Activated B cell treated with CpG ODN at 0.5 μM for 24 hours (primary cell): ENCODE measurements around the gene HSPB7. TPM values are rescaled to one million over a fixed set of nuclear protein-coding genes. Genes with fewer than 3 reads are reported as not detected.
"Not testable (repeated sequence)": the region's sequence is repeated elsewhere in the genome, so short reads cannot be mapped to it uniquely, and the experiment has no call there.

Source experiments
- ATAC-seq: fragments of 200-7000 bp; cut with Tn5 transposase; one replicate; pipeline ENCODE4 v1.10.0; 2021; ENCODE audit warnings: low read depth, mild to moderate bottlenecking, moderate library complexity
- CTCF ChIA-PET: fragments of 350-600 bp; sonication (Branson Sonifier 250); formaldehyde crosslinking; loops from one replicate; lab custom pipeline; 2021; ENCODE audit warnings: antibody characterized with exemption; lab: Charles Lee
- POLR2A ChIA-PET: fragments of 350-600 bp; sonication (Branson Sonifier 250); formaldehyde crosslinking; loops from one replicate; lab custom pipeline; 2021; ENCODE audit warnings: antibody characterized with exemption; lab: Charles Lee
- DNase-seq: peaks from one replicate; pipeline ENCODE4 v3.0.0; 2022
- H3K27ac Mint-ChIP-seq: one replicate; pipeline ENCODE4 v1.8.0; 2020; ENCODE audit warnings: mixed read lengths
- H3K27me3 Mint-ChIP-seq: one replicate; pipeline ENCODE4 v1.8.0; 2021; ENCODE audit warnings: mixed read lengths
- H3K36me3 Mint-ChIP-seq: one replicate; pipeline ENCODE4 v1.8.0; 2021; ENCODE audit warnings: low read depth, mixed read lengths
- H3K4me1 Mint-ChIP-seq: one replicate; pipeline ENCODE4 v1.8.0; 2021; ENCODE audit warnings: mixed read lengths
- H3K4me3 Mint-ChIP-seq: one replicate; pipeline ENCODE4 v1.8.0; 2020; ENCODE audit warnings: mild to moderate bottlenecking, mixed read lengths
- H3K9me3 Mint-ChIP-seq: one replicate; pipeline ENCODE4 v1.8.0; 2020; ENCODE audit warnings: mixed read lengths
- intact Hi-C: fragments of 100-400 bp; cut with micrococcal nuclease; formaldehyde crosslinking; loops from one replicate; pipeline ENCODE4 v1.15.1; 2024
- total RNA-seq: library from RNA; stranded (reverse); gene quantifications from 2 replicates; pipeline ENCODE4 v1.2.3, GENCODE V29; 2022
- TF ChIP-seq, protein P1 (sequence below): fragments of 200-600 bp; IDR thresholded peaks from one replicate; pipeline ENCODE4 v1.8.0; 2022; ENCODE audit warnings: antibody characterized with exemption, mild to moderate bottlenecking

Gene HSPB7
- total RNA-seq, 1 donor from 2014 or later, result not detected

DNA sequence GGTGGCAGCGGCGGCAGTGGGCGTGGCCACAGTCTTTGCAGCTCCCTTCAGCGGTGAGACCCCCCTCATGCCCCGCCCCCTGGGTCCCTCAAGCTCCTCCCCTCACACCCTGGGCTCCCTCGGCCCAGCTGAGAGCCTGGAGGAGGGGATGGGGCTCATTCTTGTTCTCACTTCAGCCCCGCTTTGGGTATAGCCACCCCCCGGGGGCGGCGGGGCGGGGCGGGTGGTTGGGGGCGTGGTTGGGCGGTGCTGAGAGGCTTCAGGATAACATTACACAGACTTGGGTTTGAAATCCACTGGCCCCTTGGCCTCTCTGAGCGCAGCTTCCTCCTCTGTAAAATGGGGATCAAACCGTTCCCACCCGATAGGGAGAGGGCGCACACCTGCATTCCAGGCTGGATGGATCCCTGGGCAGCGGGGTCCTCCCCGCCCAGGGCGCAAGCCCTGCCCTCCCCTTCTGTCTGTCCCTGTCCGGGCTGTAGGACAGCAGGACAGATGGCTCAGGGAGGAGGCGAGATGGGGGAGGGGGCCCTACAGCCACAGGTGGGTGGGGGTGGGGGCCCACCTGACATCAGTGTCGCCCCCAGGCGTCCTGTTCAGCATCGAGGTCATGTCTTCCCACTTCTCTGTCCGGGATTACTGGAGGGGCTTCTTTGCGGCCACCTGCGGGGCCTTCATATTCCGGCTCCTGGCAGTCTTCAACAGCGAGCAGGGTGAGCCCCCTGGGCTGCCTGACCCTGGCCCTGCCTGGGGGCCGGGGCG is 9.1 kb upstream of the HSPB7 start:
- Mint-ChIP-seq H3K4me3 (peak overlapping the region; percentile 41), H3K4me1 (peaks cover 6% of the 10 kb centered on the region), H3K27ac (no peak overlapping the region), H3K27me3 (peaks cover 20% of the 10 kb centered on the region), H3K9me3 (no peaks in the 10 kb centered on the region), H3K36me3 (no peaks in the 10 kb centered on the region)
- TF ChIP-seq, protein P1, sequence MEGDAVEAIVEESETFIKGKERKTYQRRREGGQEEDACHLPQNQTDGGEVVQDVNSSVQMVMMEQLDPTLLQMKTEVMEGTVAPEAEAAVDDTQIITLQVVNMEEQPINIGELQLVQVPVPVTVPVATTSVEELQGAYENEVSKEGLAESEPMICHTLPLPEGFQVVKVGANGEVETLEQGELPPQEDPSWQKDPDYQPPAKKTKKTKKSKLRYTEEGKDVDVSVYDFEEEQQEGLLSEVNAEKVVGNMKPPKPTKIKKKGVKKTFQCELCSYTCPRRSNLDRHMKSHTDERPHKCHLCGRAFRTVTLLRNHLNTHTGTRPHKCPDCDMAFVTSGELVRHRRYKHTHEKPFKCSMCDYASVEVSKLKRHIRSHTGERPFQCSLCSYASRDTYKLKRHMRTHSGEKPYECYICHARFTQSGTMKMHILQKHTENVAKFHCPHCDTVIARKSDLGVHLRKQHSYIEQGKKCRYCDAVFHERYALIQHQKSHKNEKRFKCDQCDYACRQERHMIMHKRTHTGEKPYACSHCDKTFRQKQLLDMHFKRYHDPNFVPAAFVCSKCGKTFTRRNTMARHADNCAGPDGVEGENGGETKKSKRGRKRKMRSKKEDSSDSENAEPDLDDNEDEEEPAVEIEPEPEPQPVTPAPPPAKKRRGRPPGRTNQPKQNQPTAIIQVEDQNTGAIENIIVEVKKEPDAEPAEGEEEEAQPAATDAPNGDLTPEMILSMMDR, result no peak
- intact Hi-C loops, result no loop called here
- DNase-seq (peak; percentile 38), ATAC-seq (peak; percentile 78)
- ChIA-PET CTCF (no interaction called here), POLR2A (no interaction called here)

DNA sequence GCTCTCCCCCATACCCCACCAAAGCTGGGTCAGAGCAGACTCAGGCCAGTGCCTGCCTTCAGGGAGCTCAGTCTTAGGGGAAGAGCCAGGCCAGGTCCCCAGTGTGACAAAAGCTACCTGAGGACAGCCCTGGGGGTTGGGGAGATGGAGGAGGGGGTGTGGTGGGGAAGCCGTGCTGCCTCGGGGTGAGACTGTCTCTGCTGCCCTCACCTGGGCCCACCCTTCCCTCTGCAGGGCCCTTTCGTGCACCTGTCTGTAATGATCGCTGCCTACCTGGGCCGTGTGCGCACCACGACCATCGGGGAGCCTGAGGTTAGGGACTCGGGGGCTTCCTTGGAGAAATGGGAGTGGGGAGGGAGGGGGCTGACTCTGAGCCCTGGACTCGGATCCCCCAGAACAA is 8.5 kb upstream of the HSPB7 start:
- H3K4me1 Mint-ChIP-seq, H3K27ac Mint-ChIP-seq, intact Hi-C loops, DNase-seq, CTCF ChIA-PET, H3K9me3 Mint-ChIP-seq, H3K36me3 Mint-ChIP-seq: not testable (repeated sequence)
- POLR2A ChIA-PET, result interaction anchor here (0.7 kb wide), 1 partner anchor 425 kb away, joined by 4 read pairs; no protein-coding TSS in a partner anchor
- H3K27me3 Mint-ChIP-seq, result peaks cover 23% of the 10 kb centered on the region
- peak; percentile 15 for ATAC-seq
- H3K4me3 Mint-ChIP-seq, result peak overlapping the region; percentile 7

DNA sequence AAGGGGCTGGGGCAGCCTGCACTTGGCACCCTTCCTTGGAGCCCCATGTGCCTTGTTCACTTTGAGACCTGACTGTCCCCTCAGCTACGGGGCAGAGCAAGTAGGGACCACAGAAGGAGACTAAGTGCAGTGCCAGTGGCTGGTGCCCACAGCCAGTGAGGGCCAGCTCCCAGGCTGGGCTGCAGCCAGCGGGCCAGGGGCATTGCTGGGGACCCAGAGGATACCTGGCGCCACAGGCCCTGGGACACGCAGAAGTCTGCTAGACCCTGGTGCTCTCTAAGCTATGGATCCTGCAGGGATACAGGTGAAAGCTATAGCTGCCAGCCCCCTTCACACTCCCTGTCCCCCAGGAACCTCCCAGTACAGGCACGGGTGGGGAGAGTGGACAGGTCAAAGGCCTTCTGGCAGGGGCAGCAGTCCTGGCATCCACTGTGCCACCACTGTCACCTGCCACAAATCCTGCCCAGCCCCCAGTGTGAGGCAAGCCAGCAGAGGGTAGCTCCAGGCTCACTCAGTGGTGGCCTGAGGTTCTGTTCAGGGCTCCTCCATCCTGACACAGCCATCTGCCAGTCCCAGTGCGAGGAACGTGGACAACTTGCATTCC is 5.3 kb upstream of the HSPB7 start:
- H3K4me1 Mint-ChIP-seq, result peaks cover 6% of the 10 kb centered on the region
- peaks cover 11% of the 10 kb centered on the region for H3K27me3 Mint-ChIP-seq
- DNase-seq, result no peak
- intact Hi-C loops, result no loop called here
- H3K36me3 Mint-ChIP-seq, result no peaks in the 10 kb centered on the region
- no peak overlapping the region for H3K4me3 Mint-ChIP-seq
- no peaks in the 10 kb centered on the region for H3K9me3 Mint-ChIP-seq
- CTCF ChIA-PET, result no interaction called here
- TF ChIP-seq, protein P1, result no peak
- POLR2A ChIA-PET, result interaction anchor here (0.6 kb wide), 1 partner anchor 25 kb away, joined by 3 read pairs; no protein-coding TSS in a partner anchor
- no peak for ATAC-seq
- no peak overlapping the region for H3K27ac Mint-ChIP-seq

DNA sequence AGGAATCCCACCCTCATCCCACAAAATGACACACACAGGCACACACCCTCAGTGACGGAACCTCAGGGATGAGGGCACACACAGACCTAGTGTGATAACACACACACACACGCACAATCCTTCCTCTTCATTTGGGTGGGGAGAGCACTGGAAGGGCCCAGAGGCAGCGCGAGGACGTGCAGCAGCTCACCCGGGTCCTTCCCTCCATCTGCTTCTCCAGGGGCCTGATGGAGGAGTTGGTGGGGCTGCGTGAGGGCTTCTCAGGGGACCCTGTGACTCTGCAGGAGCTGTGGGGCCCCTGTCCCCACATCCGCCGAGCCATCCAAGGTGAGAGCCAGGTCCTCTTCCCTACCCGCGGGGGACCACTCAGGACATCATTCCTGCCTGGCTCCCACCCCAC is 4.5 kb upstream of the HSPB7 start:
- H3K27me3 Mint-ChIP-seq, result peaks cover 7% of the 10 kb centered on the region
- peaks cover 3% of the 10 kb centered on the region for H3K4me1 Mint-ChIP-seq
- no peak for ATAC-seq
- no peaks in the 10 kb centered on the region for H3K9me3 Mint-ChIP-seq
- no peak overlapping the region for H3K27ac Mint-ChIP-seq
- TF ChIP-seq, protein P1, result no peak
- DNase-seq, result no peak
- H3K4me3 Mint-ChIP-seq, result no peak overlapping the region
- CTCF ChIA-PET, result no interaction called here
- no peaks in the 10 kb centered on the region for H3K36me3 Mint-ChIP-seq
- intact Hi-C loops, result no loop called here
- POLR2A ChIA-PET, result no interaction called here

DNA sequence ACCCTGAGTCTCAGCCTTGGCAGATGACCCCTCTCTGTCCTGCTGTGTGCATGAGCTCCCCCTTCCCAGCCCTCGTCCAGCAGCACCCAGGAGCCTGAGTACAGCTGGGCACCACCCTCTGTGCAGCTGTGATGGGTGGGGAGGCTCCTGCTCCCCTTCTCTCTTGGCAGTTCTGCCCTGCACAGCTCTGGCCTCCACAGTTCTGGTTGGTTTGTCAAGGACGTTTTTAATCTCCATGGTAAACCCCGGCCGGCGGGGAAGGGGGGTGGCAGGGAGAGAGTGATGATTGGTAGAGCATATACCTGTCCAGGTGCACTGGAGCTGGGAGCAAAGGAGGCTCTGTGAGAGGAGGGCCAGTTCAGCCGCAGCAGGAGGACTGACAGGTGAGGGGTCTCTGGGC is 3.8 kb upstream of the HSPB7 start, which contains the start of gene CLCNKA:
Gene CLCNKA, plus strand, starts transcription at position 356 of the 400 bp plus-strand sequence. CDS start 584 bp downstream, outside the sequence.
- ChIA-PET CTCF (no interaction called here), POLR2A (no interaction called here)
- ATAC-seq, result no peak
- TF ChIP-seq, protein P1, result no peak
- peaks cover 7% of the 10 kb centered on the region for H3K27me3 Mint-ChIP-seq
- H3K9me3 Mint-ChIP-seq, result no peaks in the 10 kb centered on the region
- H3K4me1 Mint-ChIP-seq, result no peaks in the 10 kb centered on the region
- H3K36me3 Mint-ChIP-seq, result no peaks in the 10 kb centered on the region
- H3K27ac Mint-ChIP-seq, result no peak within 1 kb of the TSS
- intact Hi-C loops, result loop anchor here (1.0 kb wide), 1 partner anchor 22 kb away; the partner anchor contains the start of gene CLCNKB
- no peak for DNase-seq
- no peak within 1 kb of the TSS for H3K4me3 Mint-ChIP-seq

DNA sequence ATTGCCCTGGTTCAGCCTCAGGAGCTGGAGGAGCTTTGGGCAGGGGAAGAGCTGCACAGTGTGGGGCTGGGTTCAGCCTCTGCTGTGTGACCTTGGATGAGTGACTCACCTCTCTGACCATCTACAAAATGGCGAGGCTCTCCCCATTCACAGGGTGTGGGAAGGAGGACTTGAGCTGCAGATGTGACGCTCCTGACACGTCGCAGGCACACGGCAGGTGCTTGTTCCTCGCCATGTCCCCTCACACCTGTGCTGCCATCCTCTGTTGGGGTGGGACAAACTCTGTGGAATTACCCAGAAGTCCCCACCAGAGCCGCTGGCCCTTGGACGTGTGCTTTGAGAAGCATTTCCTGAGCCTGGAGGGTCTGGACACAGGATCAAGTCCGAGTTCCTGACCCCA is 3.0 kb upstream of the HSPB7 start:
- H3K4me1 Mint-ChIP-seq, H3K9me3 Mint-ChIP-seq, H3K27ac Mint-ChIP-seq, POLR2A ChIA-PET, H3K36me3 Mint-ChIP-seq, CTCF ChIA-PET, DNase-seq, H3K27me3 Mint-ChIP-seq, ATAC-seq, H3K4me3 Mint-ChIP-seq: not testable (repeated sequence)
- intact Hi-C loops, result loop anchor here (1.0 kb wide), 1 partner anchor 22 kb away; the partner anchor contains the start of gene CLCNKB
